GM19395 (cell line): Measurements from ENCODE around the gene BPI.
"Not testable (repeated sequence)": the region's sequence is repeated elsewhere in the genome, so short reads cannot be mapped to it uniquely, and the experiment has no call there.

ENCODE experiments used
- ATAC-seq: cut with Tn5 transposase; IDR thresholded peaks from one replicate; pipeline ENCODE4 v1.9.1; 2021; ENCODE audit warnings: mild to moderate bottlenecking, moderate library complexity; ENCODE audit not compliant: unreplicated experiment

The BPI gene

DNA sequence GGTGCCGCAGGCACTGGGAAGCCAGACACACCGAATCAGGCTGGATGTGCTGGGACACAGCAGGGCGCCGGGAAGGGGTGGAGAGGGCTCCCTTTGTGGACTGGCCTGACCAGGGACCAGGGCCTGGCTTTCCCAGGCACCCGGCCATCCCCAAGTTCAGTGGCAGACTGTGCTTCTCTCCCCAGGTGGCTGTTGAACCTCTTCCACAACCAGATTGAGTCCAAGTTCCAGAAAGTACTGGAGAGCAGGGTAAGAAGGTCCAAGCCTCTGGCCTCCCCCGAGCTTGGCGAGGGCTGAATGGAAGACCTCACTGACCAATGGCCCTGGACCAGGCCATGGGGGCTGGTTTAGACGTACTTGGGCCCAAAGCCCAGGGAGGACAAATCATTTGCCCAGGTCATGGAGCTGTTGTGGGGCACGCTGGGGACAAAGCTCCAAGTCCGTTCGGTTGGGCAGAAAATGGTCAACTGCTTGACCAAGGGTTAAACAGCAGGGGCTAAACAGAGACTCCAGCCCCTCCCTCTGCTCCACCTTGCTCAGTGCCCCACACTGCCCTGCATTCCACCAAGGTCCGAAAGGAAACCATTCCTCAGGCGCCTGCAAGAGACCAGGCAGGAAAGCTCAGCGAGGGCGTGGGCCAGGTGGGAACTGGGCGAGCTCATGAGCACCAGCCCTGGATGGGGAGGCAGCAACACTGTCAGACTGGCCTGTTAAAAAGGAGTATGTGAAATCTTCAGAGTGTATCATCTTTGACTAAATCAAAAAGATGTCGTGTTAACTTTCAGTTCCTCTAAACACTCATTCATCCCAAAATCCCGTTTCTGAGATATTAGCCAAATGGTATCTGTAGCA, 51.4 kb downstream of the BPI start:
- no peak for ATAC-seq

GRCh38 chr20:38357653-38358207, 53.8 kb downstream of the BPI start:
- ATAC-seq = no peak

GRCh38 chr20:38358556-38358955, 54.6 kb downstream of the BPI start:
- no peak for ATAC-seq

- ATAC-seq = no peak
Measured at GRCh38 chr20:38363004-38363747, 59.2 kb downstream of the BPI start.

GRCh38 chr20:38369389-38369788, 65.4 kb downstream of the BPI start:
- ATAC-seq = no peak

- ATAC-seq = no peak
Measured at GRCh38 chr20:38372806-38373205, 68.8 kb downstream of the BPI start.

DNA sequence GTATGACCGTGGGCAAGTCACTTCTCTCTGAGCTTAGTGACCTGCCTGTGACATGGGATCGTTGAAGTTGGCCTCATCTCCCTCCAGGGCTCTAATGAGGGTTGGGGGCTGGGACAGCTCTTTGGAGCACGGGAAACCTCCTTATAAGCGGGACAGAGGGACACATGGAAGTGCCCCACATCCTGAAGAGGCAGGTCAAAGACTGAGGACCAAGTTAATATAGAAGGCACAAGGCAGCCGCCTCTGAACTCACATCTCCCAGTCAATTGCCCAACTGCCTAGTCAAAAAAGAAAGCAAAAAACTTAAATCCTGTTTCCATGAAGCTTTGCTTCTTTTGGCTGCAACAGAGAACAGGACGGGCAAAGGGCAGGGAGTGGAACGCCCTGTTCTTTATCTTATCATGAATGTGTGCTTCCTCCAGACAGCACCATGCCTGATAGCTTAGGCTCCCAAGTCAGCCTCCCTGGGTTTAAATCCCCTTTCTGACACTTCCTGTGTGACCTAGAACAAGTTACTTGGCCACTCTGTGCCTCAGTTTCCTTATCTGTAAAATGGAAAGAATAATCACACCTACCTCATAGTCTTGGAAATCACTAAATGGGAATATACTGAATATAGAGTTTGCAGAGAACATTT, 69.4 kb downstream of the BPI start:
- ATAC-seq = no peak

DNA sequence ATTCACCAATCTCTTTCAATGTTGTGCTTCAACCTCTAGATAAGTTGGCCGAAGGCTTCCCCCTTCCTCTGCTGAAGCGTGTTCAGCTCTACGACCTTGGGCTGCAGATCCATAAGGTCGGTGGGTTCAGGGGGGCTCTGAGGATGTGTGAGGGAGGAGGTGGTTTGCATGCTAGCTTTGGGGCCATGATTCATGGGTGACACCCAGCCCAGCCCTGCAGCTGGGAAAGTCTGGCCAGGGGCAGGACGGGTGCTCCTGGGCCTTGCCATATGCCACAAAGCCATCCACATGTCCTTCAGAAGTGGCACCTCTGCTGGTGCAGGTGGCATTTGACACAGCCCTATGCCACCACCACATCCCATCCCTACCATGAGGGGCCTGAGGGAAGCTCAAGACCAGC, 69.9 kb downstream of the BPI start:
- ATAC-seq = no peak

GRCh38 chr20:38377039-38377685, 73.2 kb downstream of the BPI start:
- no peak for ATAC-seq

GRCh38 chr20:38377838-38378237, 73.9 kb downstream of the BPI start:
- not testable (repeated sequence) for ATAC-seq

DNA sequence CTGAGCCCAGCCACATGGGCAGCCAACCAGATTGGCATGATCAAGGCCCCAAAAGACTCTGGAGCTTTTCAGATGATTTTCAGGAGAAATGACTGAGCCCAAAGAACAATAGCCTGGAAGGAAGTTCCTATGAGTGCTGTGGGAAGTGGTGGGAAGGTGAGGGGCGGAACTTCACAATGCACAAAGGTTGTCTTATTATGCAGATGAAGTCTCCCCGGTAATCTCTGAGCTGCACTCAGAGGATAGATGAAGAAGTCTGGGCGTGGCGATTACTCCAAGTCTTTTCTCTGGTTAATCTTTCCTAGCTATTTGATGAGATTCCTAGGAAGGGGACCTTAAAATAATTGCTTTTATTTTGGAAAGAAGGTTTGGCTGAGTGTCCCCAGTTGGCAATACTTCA, 79.2 kb downstream of the BPI start:
- no peak for ATAC-seq

DNA sequence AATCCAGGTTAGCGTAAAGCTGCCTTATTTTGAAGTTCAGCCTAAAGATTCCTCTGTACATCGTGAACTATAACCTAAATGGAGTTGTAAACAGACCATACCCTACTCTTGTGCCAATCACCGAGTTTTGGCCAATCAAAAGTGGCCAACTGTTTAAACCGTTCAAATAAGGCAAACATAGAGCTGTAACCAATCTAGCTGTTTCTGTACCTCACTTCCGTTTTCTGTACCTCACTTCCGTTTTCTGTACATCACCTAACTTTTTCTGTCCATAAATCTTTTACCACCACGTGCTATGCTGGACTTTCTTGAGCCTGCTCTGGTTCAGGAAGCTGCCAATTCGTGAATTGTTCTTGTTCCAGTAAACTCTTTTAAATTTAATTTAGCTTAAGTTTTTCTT, 82.0 kb downstream of the BPI start:
- no peak for ATAC-seq

GRCh38 chr20:38386851-38387250, 82.9 kb downstream of the BPI start:
- no peak for ATAC-seq
